AG09309 (cell line): ENCODE data around the gene MTOR.

Source experiments
- DNase-seq: peaks from one replicate; pipeline ENCODE4 v3.0.0-alpha.2; 2010; ENCODE audit warnings: low read depth
- H3K4me3 ChIP-seq: 2 replicates; pipeline ENCODE4 v1.5.1; 2011; ENCODE audit warnings: mild to moderate bottlenecking, low read depth, low read length, moderate library complexity; ENCODE audit not compliant: control insufficient read depth
- CTCF ChIP-seq: IDR thresholded peaks from 2 replicates; pipeline ENCODE4 v1.5.1; 2011; ENCODE audit warnings: mild to moderate bottlenecking, low read depth, low read length, inconsistent platforms; ENCODE audit not compliant: insufficient read depth, control insufficient read depth; ENCODE audit errors: missing control alignments

Gene MTOR

GRCh38 chr1:11193376-11193775, 69.0 kb downstream of the MTOR start:
- TF ChIP-seq CTCF: no peak
- no peak for DNase-seq
- H3K4me3 ChIP-seq: no peak overlapping the region

GRCh38 chr1:11188858-11189451, 73.4 kb downstream of the MTOR start, which contains the start of gene ANGPTL7:
Gene ANGPTL7 (plus strand): TSS chr1:11189355. CDS start chr1:11189580, 225 bp downstream.
- H3K4me3 ChIP-seq: no peak within 1 kb of the TSS
- no peak for TF ChIP-seq CTCF
- DNase-seq: no peak

- TF ChIP-seq CTCF: no peak
- DNase-seq: no peak
- H3K4me3 ChIP-seq: no peak overlapping the region
Observed at GRCh38 chr1:11188381-11188780, 74.0 kb downstream of the MTOR start.

- DNase-seq: no peak
- no peak overlapping the region for H3K4me3 ChIP-seq
- TF ChIP-seq CTCF: no peak
Observed at GRCh38 chr1:11187931-11188330, 74.4 kb downstream of the MTOR start.

GRCh38 chr1:11187494-11187893, 74.9 kb downstream of the MTOR start:
- no peak for DNase-seq
- no peak for TF ChIP-seq CTCF
- no peak overlapping the region for H3K4me3 ChIP-seq

GRCh38 chr1:11187000-11187399, 75.4 kb downstream of the MTOR start:
- no peak overlapping the region for H3K4me3 ChIP-seq
- TF ChIP-seq CTCF: no peak
- DNase-seq: no peak
